ENCODE results near the gene POGZ.

POGZ gene

GRCh38 chr1:151370211-151370911 lies 88.9 kb downstream of the POGZ start:
- DNase-seq = no peak

- no peak for DNase-seq
These were observed 89.7 kb downstream of the POGZ start for GRCh38 chr1:151369621-151370048.

- DNase-seq = no peak
These were observed 90.0 kb downstream of the POGZ start for GRCh38 chr1:151369302-151369610.

GRCh38 chr1:151368393-151369301 lies 90.6 kb downstream of the POGZ start:
- no peak for DNase-seq

GRCh38 chr1:151367658-151368392 lies 91.5 kb downstream of the POGZ start:
- no peak for DNase-seq

- DNase-seq = no peak
These were observed 94.3 kb downstream of the POGZ start for GRCh38 chr1:151364996-151365395.

GRCh38 chr1:151362308-151363155 lies 96.8 kb downstream of the POGZ start:
- DNase-seq = no peak

- no peak for DNase-seq
These were observed 97.4 kb downstream of the POGZ start for GRCh38 chr1:151361883-151362282.

GRCh38 chr1:151356696-151357095 lies 102.6 kb downstream of the POGZ start:
- DNase-seq = peak; percentile 27

All from fibroblast of skin of back (primary cell).